ENCODE measurements around the gene MTAP.

GRCh38 chr9:21933865-21934264 lies 131.4 kb downstream of the MTAP start:
- TF ChIP-seq EZH2 (IDR thresholded peaks at IDR 0.05; ENCODE audit: insufficient read depth, poor library complexity, severe bottlenecking) (no peak), EZH2phosphoT487 (IDR thresholded peaks at IDR 0.05; ENCODE audit: insufficient read depth, low read depth) (no peak)
